H1 (cell line): Measurements from ENCODE around the gene MRTFA.

Source experiments
- CBX8 ChIP-seq: fragments of 300-800, 300-1000 bp; sonication (generic); IDR thresholded peaks from 2 replicates; pipeline ENCODE4 v1.7.1; 2016; ENCODE audit warnings: low read depth, low read length, borderline replicate concordance
- FOSL1 ChIP-seq: IDR thresholded peaks from 2 replicates; pipeline ENCODE4 v1.6.1; 2011; ENCODE audit warnings: mild to moderate bottlenecking, low read depth, low read length, moderate library complexity; ENCODE audit not compliant: insufficient read depth
- GABPA ChIP-seq: IDR thresholded peaks from 2 replicates; pipeline ENCODE4 v1.6.1; 2011; ENCODE audit warnings: mild to moderate bottlenecking, low read length, moderate library complexity, borderline replicate concordance; ENCODE audit not compliant: insufficient read depth
- HDAC6 ChIP-seq: IDR thresholded peaks from one replicate; pipeline ENCODE4 v1.7.1; 2012; ENCODE audit warnings: low read depth, mild to moderate bottlenecking, inconsistent platforms, low read length, moderate library complexity
- KDM1A ChIP-seq: fragments of 200-600, 300-600 bp; sonication (generic); IDR thresholded peaks from 2 replicates; pipeline ENCODE4 v1.7.1; 2016; ENCODE audit warnings: mild to moderate bottlenecking, low read length, borderline replicate concordance
- POLR2A ChIP-seq, 2 experiments: IDR thresholded peaks; 1 replicate in 1 of 2; 2 replicates in 1 of 2; pipeline ENCODE4 v1.6.1; 2011; ENCODE audit warnings: low read depth in 2 of 2, low read length in 2 of 2, mild to moderate bottlenecking in 2 of 2; ENCODE audit errors: control extremely low read depth in 1 of 2
- SUZ12 ChIP-seq: fragments of 200-600 bp; sonication (generic); IDR thresholded peaks from 2 replicates; pipeline ENCODE4 v1.6.1; 2012; ENCODE audit warnings: mild to moderate bottlenecking, inconsistent platforms, low read length, moderate library complexity, mixed read lengths
- ZNF274 ChIP-seq: IDR thresholded peaks from 2 replicates; pipeline ENCODE4 v1.7.0; 2012; ENCODE audit warnings: low read length, borderline replicate concordance; ENCODE audit errors: extremely low read depth
- TF ChIP-seq, protein P1 (sequence below), 3 experiments: IDR thresholded peaks; 1 replicate in 2 of 3; 2 replicates in 1 of 3; pipeline versions ENCODE4 v1.5.1 to v1.6.1; 2011; ENCODE audit warnings: low read length in 3 of 3, mild to moderate bottlenecking in 3 of 3, inconsistent platforms in 2 of 3, low read depth in 1 of 3, moderate library complexity in 1 of 3; ENCODE audit not compliant: insufficient read depth in 1 of 3; ENCODE audit errors: control extremely low read depth in 1 of 3

DNA sequence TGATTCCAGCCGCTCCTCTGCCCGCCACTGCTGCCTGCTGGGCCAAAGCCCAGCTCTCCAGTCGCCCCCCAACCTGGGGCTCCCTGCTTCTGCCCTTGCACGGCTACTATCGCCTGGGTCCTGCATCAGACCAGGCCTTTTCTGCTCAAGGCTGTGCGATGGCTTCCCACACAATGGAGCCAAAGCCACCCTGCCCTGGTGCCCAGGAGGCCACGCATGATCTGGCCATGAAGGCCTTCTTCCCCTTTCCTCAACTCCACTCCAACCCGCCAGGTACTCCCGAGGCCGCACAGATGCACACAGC lies 220.3 kb downstream of the MRTFA start:
- TF ChIP-seq, protein P1, sequence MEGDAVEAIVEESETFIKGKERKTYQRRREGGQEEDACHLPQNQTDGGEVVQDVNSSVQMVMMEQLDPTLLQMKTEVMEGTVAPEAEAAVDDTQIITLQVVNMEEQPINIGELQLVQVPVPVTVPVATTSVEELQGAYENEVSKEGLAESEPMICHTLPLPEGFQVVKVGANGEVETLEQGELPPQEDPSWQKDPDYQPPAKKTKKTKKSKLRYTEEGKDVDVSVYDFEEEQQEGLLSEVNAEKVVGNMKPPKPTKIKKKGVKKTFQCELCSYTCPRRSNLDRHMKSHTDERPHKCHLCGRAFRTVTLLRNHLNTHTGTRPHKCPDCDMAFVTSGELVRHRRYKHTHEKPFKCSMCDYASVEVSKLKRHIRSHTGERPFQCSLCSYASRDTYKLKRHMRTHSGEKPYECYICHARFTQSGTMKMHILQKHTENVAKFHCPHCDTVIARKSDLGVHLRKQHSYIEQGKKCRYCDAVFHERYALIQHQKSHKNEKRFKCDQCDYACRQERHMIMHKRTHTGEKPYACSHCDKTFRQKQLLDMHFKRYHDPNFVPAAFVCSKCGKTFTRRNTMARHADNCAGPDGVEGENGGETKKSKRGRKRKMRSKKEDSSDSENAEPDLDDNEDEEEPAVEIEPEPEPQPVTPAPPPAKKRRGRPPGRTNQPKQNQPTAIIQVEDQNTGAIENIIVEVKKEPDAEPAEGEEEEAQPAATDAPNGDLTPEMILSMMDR (IDR thresholded peaks at IDR 0.05; ENCODE audit: control extremely low read depth in 1 of 3, insufficient read depth in 1 of 3, low read depth in 1 of 3, low read length in 3 of 3): no peak
- TF ChIP-seq ZNF274 (no peak), POLR2A (IDR thresholded peaks at IDR 0.05; ENCODE audit: control extremely low read depth in 1 of 2, low read depth in 2 of 2, low read length in 2 of 2) (no peak), FOSL1 (no peak), CBX8 (no peak), KDM1A (no peak), GABPA (no peak), SUZ12 (no peak), HDAC6 (no peak)
